NCI-H1694 (cell line): Measurements from ENCODE around the gene CDC37.
A peak's percentile ranks its signal among the peaks of the same experiment; 100 is the strongest.
"Not testable (repeated sequence)": the region's sequence is repeated elsewhere in the genome, so short reads cannot be mapped to it uniquely, and the experiment has no call there.

Source experiments
- DNase-seq: peaks from one replicate; lab custom pipeline; 2025; lab: John Stamatoyannopoulos, UW

CDC37 gene

DNA sequence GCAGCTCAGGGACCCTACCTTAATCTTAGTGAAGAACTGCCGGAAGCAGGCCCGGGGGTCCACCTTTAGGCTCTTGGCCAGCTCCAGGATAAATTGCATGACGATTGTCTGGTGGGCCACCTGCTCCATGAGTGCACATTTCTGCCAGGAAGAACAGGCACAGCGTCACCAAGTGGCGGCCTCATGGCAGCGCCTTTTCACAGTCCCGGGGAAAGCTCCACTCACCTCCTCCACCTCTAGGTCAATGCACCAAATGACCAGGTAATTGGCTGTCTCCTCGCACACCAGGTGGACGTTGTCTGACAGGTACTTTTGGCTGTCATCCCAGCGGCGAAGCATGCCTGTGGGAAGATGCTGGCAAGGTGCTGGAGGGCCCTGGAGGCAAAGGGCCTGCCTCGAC is 8.3 kb downstream of the CDC37 start:
- no peak for DNase-seq

DNA sequence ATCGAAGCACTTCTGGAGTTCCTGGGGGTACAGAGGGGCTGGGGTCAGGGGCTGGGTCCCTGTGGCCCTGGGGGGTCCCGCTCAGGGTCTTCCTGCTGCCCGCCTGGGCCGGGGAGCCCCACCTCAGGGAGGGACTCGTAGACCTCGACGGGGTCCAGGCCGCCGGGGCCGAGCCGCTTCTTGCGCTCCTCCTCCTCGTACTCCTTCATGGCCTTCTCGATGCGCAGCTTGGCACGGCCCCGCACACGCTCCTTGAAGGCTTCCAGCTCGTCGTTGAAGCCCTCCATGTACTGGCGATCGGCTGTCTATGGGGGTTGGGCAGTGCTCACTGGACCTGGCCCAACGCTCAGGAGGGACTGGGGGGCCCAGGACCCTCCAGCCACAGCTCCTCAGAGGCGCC is 10.2 kb downstream of the CDC37 start:
- DNase-seq = no peak

DNA sequence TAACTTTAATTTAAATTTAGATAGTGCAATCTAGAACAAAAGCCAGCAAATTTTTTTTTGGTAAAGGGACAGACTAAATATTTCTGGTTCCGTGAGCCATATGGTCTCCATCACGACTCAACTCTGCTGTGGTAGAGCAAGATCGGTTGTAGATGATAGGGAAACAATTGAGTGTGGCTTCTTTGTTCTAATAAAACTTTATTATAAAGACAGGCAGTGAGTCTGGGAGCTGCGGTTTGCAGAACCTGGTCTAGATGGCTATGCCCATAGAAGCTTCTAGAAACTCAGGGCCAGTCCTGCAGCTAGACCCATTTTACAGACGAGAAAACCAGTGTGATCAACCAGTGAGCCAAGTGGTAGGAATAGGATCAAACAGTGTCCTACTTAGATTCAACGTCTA is 11.2 kb downstream of the CDC37 start:
- DNase-seq = no peak

DNA sequence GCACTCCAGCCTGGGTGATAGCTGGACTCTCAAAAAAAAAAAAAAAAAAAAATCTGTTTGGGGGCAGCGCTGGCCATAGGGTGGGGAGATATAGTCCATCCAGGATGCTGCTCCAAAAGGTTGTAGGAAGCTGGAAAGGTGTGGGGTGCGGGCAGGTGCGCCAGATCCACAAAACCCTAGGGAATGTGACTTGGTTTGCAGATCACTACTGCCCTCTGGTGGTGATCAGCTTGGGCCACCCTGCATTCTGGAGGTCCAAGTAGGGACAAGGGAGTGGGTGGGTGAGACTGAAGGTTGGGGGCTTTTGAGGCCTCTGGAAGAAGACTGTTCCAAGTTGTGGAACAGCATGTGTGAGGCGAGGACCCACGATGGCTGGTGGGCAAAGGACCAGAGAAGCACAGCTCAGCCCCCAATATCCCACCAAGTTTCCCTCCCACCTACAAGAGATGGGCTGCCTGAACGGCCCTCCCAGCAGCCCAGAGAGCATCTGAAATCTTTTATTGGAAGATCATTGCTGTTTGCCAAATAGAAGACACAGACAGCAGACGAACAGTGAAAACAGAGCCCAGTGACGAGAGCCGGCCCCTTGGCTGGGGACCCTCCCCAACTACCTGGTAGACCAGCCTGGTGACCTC is 12.6 kb downstream of the CDC37 start:
- DNase-seq = no peak

DNA sequence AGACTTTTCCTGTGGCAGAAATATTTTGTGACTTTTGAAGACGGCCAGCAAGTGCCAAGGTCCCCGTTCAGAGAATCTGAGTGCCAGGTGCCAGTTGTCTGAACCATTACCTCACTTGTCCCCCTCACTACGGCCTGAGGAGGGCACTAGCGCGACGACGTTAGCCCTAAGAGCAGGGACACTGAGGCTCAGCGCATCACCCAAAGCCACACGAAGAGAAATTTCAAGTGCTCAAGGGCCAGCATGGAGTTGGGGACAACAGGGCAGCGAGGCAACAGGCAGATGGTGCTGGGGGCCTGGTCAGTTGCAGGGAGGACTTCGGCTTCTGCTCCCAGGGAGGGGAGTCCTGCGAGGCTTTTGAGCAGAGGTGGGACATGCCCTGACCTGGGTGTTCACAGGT is 13.5 kb downstream of the CDC37 start:
- DNase-seq = no peak

DNA sequence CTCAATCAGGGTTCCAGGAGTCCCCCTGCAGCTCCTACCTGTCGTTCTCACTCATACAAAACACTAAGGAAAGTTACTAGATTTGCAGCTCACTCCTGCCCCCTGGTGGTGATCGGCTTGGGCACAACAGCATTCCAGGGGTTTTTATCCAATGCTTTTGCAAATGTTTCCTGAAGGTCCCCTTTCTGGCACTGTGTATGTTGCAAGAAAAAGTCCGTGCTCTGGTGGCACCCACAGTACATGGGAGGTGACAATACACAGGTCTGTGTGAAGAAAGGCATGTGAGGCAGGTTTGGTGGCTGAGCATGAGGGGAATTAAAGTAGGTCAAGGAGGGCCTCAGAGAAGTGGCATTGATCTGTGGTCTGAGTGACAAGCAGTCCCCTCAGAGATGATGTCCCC is 14.4 kb downstream of the CDC37 start:
- DNase-seq = peak; percentile 75

DNA sequence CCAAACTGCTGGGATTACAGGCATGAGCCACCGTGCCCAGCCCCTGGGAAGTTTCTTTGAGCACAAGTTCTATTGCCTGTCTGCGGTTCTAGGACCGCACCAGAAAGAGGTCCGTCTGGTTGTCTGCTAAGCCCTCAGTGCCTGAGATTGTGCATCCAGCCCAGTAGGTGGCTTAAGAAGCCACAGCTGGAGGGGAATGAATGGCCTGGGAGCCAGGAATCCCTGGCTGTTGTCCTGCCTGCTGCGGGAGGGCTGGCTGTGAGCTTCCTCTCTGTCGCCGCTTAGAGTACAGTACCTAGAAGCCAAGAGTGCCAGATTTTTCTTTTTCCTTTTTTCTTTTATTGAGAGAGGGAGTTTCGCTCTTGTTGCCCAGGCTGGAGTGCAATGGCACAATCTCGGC is 18.8 kb downstream of the CDC37 start:
- no peak for DNase-seq

DNA sequence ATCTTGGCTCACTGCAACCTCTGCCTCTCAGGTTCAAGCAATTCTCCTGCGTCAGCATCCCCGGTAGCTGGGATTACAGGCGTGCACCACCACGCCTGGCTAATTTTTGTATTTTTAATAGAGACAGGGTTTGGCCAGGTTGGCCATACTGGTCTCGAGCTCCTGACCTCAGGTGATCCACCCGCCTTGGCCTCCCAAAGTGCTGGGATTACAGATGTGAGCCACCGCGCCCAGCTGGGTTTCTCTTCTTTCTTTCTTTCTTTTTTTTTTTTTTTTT is 20.2 kb downstream of the CDC37 start:
- not testable (repeated sequence) for DNase-seq

DNA sequence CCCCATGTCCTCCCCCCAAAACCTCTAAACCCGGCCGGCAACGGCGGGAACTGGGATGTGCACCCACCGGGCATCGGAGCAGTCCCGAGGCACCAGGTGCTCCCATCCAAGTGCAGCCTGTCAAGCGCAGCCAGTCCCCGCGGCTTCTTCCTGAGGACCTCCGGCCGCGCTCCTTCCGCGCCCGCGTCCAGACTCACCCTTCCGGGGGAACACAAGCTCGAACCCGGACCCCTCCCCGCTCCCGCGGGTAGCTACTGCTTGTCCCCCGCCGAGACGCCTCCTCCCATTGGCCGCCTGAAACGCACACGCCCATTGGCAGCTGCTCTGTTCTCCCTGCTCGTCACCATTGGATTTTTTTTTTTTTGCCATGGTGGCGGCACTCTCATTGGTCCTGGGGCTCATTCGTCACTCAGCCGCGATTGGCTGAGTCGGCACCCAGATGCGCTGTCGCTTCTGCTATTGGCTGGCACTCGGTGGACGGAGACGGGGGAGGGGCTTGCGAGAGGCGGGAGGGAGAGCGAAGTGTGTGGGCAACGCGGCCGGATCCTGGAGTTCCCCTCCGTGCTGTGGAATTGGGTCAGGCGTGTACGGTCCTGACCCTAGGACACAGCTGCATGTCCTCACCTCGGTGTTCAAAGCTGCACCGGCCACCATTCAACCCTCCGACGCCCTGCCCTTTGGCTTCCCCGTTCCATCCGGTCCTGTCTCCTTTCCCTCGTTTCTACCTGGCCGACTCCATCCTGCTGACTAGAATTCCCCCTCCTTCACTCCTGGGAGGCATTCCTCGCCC is 22.8 kb downstream of the CDC37 start, which contains the start of gene TYK2:
TYK2 (minus strand) TSS at position 260 of the 790 bp plus-strand sequence. CDS start 2,166 bp downstream, outside the sequence.
- peak; percentile 96 for DNase-seq

DNA sequence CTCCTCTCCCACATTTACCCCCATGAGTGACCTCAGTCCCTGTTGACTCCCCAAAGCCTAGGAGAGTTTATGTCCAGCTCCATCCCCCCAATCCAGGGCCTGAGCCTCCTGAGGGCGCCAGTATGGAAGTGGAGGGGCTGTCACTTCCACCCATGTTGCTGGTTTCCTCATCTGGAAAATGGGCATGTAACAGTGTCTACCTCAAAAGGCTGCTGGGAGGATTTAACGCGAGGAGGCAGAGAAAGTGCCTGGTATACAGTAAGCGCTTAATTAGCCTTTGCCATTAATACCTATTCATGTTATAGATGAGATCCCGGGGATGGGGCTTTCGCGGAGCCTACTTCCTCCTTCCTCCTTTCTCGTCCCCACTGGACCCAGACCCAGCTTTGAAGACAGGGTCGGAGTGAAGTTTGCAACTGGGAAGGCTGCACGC is 23.4 kb downstream of the CDC37 start:
- no peak for DNase-seq

DNA sequence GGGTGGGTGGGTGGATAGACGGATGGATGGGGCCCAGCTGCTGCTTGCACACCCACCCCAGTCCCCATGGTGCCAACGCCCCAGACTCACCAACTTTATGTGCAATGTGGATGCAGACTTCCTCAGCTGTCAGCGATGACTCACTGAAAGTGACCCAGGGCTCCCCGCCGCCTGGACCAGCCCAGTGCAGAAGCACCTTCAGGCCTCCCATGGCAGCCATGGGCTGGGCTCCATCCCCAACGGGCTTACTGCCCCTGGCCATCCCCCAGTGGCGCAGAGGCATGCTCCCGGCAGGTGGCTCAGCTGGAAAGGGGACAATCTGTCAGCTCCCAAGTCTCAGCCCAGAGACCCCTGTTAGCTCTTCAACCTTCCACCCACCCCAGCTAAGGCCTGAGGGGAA is 25.2 kb downstream of the CDC37 start:
- no peak for DNase-seq

DNA sequence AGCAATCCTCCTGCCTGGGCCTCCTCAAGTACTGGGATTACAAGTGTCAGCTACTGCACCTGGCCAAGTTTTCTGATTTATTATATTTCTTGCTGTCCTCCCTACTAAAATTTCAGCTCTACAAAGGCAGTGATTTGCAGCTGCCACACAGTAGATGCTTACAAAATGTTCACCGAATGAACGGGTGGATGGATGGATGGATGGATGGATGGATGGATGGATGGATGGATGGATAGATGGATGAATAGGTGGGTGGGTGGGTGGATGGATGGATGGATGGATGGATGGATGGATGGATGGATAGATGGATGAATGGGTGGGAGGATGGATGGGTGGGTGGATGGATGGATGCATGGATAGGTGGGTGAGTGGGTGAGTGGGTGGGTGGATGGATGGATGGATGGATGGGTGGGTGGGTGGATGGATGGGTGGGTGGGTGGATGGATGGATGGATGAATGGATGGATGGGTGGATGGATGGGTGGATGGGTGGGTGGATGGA is 26.2 kb downstream of the CDC37 start:
- not testable (repeated sequence) for DNase-seq

DNA sequence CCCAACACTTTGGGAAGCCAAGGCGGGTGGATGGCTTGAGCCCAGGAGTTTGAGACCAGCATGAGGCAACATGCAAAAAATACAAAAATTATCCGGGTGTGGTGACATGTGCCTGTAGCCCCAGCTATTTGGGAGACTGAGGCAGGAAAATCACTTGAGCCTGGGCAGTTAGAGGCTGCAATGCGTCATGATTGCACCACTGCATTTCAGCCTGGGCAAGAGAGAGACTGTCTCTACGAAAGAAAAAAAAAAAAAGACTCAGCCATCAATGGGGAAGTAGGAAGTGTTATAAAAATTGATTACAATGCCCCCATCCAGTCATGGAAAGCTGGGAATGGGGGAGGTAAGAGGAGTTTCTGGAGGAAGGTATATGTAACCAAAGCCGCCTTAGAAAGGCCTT is 28.4 kb downstream of the CDC37 start:
- no peak for DNase-seq

DNA sequence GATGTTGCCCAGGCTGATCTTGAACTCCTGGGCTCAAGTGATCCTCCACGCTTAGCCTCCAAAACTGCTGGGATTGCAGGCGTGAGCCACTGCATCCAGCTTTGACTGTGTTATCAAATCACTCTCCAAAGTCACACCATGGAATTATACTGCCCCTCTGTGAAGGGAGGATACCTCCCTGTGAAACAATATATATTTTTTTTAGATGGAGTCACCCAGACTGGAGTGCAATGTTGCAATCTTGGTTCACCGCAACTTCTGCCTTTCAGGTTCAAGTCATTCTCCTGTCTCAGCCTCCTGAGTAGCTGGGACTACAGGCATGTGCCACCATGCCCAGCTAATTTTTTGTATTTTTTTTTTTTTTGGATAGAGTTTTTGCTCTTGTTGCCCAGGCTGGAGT is 30.7 kb downstream of the CDC37 start:
- DNase-seq = no peak

DNA sequence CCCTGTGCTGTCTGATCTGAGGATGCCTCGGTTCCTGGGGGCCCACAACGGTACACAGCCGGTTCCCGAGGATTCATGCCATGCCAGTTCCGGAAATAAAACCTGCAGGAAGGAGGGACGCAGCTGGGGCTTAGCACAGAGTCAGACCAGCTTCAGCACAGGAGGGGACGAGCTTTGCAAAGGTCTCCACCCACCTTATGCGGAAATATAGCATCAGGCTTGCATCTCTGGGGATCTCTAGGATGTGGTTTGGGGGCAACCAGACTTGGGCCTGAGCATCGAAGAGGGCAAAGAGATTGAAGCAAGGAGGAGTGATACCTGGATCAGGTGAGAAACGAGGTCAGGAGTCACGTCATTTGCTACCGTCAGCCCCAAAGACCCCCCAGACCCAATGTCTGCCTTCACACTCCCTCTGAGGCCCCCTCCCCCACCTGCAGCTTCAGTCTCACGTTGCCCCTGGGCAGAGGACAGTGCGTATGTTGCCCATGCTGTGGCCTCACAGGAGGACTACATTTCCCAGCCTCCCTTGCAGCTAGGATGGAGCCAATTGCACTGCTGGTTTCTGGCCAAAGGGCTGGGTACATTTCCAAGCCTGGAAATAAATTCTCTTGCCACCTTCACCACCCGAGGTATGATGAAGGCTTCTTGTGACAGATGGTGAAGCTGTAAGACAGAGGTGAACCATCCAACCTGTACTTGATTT is 35.1 kb downstream of the CDC37 start:
- DNase-seq = no peak

DNA sequence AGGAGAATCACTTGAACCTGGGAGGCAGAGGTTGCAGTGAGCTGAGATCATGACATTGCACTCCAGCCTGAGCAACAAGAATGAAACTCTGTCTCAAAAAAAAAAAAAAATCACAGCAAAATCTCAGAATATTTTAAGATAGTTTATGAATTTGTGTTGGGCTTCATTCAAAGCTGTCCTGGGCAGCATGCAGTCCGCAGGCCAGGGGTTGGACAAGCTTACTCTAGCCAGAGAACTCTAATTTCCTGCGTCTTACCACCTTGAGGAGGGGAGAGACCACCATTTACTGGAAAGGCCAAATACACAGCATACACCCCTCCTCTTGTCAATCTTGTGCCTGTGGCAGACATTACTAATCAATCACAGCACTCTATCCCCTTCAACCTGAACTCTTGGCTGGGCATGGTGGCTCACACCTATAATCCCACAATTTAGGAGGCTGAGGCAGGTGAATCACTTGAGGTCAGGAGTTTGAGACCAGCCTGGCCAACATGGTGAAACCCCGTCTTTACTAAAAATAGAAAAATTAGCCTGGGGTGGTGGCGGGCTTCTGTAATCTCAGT is 36.3 kb downstream of the CDC37 start:
- DNase-seq = not testable (repeated sequence)

DNA sequence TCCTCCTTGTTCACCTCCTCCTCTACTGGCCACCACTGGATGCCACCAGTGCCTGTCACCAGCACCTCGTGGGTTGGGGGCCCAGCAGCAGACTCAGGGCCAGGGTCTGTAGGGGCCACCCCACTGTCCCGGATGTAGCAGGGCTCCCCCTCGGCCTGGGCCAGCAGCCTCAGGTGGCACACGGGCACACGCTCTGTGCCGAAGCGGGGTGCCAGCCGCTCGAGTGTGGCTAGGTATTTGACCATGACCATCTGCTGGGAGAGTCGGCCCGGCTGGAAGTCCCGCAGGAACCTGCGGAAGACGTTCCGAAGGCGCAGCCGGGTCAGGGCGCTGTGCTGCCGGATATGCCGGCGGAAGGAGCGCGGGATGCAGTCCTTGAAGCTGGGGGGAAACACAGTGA is 37.8 kb downstream of the CDC37 start:
- no peak for DNase-seq

DNA sequence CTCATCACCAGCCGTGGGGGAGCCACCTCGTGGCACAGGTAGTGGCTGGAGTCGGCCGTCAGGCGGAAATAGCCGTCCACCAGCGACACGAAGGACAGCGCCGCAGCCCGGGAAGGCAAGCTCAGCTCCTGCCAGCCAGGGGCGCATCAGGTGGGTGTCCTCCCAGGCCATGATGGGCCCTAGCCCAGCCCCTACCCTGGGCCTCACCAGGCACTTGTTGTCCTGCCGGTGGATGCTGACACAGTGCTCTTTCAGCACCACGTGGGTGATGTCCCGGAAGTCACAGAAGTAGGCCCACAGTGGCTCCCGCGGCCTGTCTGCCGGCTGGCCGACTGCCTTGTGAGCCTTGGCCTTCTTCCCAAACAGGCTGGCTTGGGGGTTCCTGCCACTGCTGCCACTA is 38.7 kb downstream of the CDC37 start:
- no peak for DNase-seq

DNA sequence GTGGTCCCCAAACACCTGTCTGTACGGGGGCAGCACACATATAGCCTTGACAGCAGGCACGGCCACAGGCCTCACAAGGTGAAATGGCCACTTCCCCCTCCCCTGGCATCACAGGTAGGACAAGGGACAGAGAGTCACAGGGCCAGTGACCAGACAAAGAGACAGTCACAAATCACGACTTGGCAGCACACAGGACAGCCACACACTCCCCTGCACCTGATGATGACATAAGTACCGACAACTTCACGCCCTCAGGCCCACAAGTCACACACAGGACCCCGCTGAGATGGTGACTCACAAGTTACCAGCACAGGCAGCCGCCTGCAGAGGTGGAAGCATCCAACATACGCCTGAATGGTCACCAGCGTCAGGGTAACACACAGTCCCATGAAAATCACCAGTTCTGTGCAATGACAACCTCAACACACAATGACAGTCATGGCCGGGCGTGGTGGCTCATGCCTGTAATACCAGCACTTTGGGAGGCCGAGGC is 39.5 kb downstream of the CDC37 start:
- no peak for DNase-seq

DNA sequence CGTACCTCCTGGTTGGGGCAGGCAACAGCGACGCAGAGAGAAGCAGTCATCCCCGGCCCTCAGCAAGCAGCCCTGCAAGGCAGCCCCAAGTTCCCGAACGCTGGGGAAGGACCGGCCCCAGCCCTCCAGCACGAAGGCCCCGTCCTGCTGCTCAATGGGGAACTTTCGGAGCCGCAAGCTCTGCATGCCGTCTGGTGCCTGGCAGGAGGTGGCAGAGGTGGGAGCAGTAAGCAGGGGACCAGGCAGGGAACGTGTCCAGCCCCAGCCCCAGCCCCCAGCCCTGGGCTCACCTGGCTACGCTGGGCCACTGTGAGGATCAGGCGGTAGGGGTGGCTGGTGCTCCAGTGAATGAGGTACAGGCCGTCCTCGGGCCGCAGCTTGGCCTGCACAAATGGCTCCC is 41.1 kb downstream of the CDC37 start:
- DNase-seq = no peak

DNA sequence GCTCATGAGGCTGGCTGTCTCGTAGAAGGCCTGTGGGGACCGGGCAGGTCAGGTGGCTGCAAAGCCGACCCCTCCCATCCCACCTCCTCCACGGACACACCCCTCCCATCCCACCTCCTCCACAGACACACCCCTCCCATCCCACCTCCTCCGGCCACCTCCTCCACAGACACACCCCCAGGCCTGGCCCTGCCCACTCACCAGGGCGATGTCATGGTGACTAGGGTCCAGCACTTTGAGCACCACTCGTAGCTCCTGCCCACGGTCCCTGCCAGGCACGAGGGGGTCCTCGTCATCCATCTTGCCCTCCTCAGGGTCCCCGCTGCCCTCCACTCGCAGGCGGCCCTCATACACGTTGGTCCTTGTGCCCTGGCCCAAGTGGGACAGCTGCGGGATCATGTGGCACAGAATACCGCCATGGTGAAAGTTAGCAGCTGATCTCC is 41.8 kb downstream of the CDC37 start:
- no peak for DNase-seq

DNA sequence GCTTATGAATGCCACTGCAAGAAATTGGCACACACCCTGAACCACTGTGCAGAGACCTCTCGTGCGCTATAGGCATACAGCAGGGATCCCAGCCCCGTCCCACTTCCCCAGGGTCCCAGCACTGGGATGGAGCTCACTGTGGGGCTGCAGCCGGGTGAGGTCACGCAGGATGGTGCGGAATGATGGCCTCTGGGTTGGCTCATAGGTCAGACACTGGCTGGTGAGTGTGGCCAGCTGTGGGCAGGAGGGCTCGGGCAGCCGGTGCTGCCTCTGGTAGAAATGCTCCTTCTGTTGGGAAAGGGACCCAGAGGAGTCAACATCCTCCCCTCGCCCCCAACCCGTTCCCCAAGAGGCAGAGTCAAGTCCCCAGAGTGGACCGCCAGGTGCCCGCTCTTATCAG is 46.9 kb downstream of the CDC37 start:
- no peak for DNase-seq
